GM04503 (cell line): ENCODE results near the gene TOR1AIP2.
"Not testable (repeated sequence)": the region's sequence is repeated elsewhere in the genome, so short reads cannot be mapped to it uniquely, and the experiment has no call there.

Experiments used
- DNase-seq: peaks from one replicate; pipeline ENCODE4 v3.0.0-alpha.2; 2012; ENCODE audit warnings: low read depth

TOR1AIP2 gene

GRCh38 chr1:179807291-179807690 is 70.3 kb downstream of the TOR1AIP2 start:
- DNase-seq: no peak

GRCh38 chr1:179806333-179806732 is 71.3 kb downstream of the TOR1AIP2 start:
- no peak for DNase-seq

- no peak for DNase-seq
Measured at GRCh38 chr1:179805291-179806195, 72.1 kb downstream of the TOR1AIP2 start.

- not testable (repeated sequence) for DNase-seq
Measured at GRCh38 chr1:179804417-179804816, 73.2 kb downstream of the TOR1AIP2 start.

- DNase-seq: no peak
Measured at GRCh38 chr1:179803918-179804317, 73.7 kb downstream of the TOR1AIP2 start.

- DNase-seq: no peak
Measured at GRCh38 chr1:179803104-179803503, 74.5 kb downstream of the TOR1AIP2 start.

- no peak for DNase-seq
Measured at GRCh38 chr1:179800481-179800880, 77.1 kb downstream of the TOR1AIP2 start.

GRCh38 chr1:179798864-179799516 is 78.6 kb downstream of the TOR1AIP2 start:
- DNase-seq: no peak

- no peak for DNase-seq
Measured at GRCh38 chr1:179798213-179798863, 79.3 kb downstream of the TOR1AIP2 start.

GRCh38 chr1:179794669-179795068 is 82.9 kb downstream of the TOR1AIP2 start:
- DNase-seq: no peak

GRCh38 chr1:179794146-179794545 is 83.5 kb downstream of the TOR1AIP2 start:
- DNase-seq: no peak

- DNase-seq: no peak
Measured at GRCh38 chr1:179793281-179793680, 84.3 kb downstream of the TOR1AIP2 start.
